Brain microvascular endothelial cell (primary cell): ENCODE measurements around the gene DGKA.
A peak's percentile ranks its signal among the peaks of the same experiment; 100 is the strongest.
"Not testable (repeated sequence)": the region's sequence is repeated elsewhere in the genome, so short reads cannot be mapped to it uniquely, and the experiment has no call there.

Source experiments
- DNase-seq: peaks from one replicate; pipeline ENCODE4 v3.0.0-alpha.2; 2020
- H3K27ac ChIP-seq: fragments of 250-450 bp; sonication (Bioruptor Pico); 2 replicates; pipeline ENCODE4 v1.5.1; 2020; ENCODE audit warnings: mild to moderate bottlenecking, moderate library complexity
- H3K27me3 ChIP-seq: fragments of 250-450 bp; sonication (Bioruptor Pico); replicated peaks from 2 replicates; pipeline ENCODE4 v1.5.1; 2020; ENCODE audit warnings: mild to moderate bottlenecking
- H3K36me3 ChIP-seq: fragments of 250-450 bp; sonication (Bioruptor Pico); replicated peaks from 2 replicates; pipeline ENCODE4 v1.5.1; 2020; ENCODE audit warnings: mild to moderate bottlenecking
- H3K4me3 ChIP-seq: 2 replicates; pipeline ENCODE4 v1.5.1; 2011; ENCODE audit warnings: low read depth, mild to moderate bottlenecking, control low read depth, low read length, moderate library complexity
- CTCF ChIP-seq: IDR thresholded peaks from 2 replicates; pipeline ENCODE4 v1.5.1; 2011; ENCODE audit warnings: low read depth, mild to moderate bottlenecking, moderate library complexity, low read length, control low read depth, inconsistent platforms; ENCODE audit errors: missing control alignments
- in situ Hi-C: cut with HindIII; loops from 2 replicates; pipeline ENCODE4 v1.10.0; 2017; ENCODE audit warnings: low sequenced_read_pairs, low pct_ligation_motif_present

DGKA gene

GRCh38 chr12:55979069-55979468 is 48.1 kb downstream of the DGKA start:
- no peak for TF ChIP-seq CTCF
- Histone ChIP-seq H3K27me3 (no peaks in the 10 kb centered on the region), H3K27ac (no peak overlapping the region), H3K36me3 (peaks cover 24% of the 10 kb centered on the region), H3K4me3 (no peak overlapping the region)
- in situ Hi-C loops, result no loop called here
- no peak for DNase-seq

- in situ Hi-C loops, H3K27me3 ChIP-seq, H3K27ac ChIP-seq, H3K4me3 ChIP-seq: not testable (repeated sequence)
- peak; percentile 25 for DNase-seq
- peaks cover 39% of the 10 kb centered on the region for H3K36me3 ChIP-seq
Observed at GRCh38 chr12:55981882-55982281, 50.9 kb downstream of the DGKA start.

- no peak for DNase-seq
- no peaks in the 10 kb centered on the region for H3K27me3 ChIP-seq
- TF ChIP-seq CTCF, result no peak
- H3K27ac ChIP-seq, result no peak overlapping the region
- in situ Hi-C loops, result no loop called here
- H3K4me3 ChIP-seq, result no peak overlapping the region
- H3K36me3 ChIP-seq, result peaks cover 44% of the 10 kb centered on the region
Observed at GRCh38 chr12:55982319-55982936, 51.5 kb downstream of the DGKA start.

GRCh38 chr12:55983232-55983842 is 52.4 kb downstream of the DGKA start:
- TF ChIP-seq CTCF, result no peak
- Histone ChIP-seq H3K36me3 (peaks cover 51% of the 10 kb centered on the region), H3K27ac (no peak overlapping the region)

GRCh38 chr12:55984861-55985260 is 53.9 kb downstream of the DGKA start:
- DNase-seq, result no peak
- Histone ChIP-seq H3K4me3 (no peak overlapping the region), H3K36me3 (peaks cover 55% of the 10 kb centered on the region), H3K27ac (no peak overlapping the region), H3K27me3 (no peaks in the 10 kb centered on the region)
- in situ Hi-C loops, result no loop called here
- TF ChIP-seq CTCF, result no peak

More at GRCh38 chr12:55983232-55983842, 52.4 kb downstream of the DGKA start:
- Histone ChIP-seq H3K27me3 (no peaks in the 10 kb centered on the region), H3K4me3 (no peak overlapping the region)
- in situ Hi-C loops, result no loop called here
- DNase-seq, result no peak

- in situ Hi-C loops, result no loop called here
- DNase-seq, result no peak
- Histone ChIP-seq H3K4me3 (no peak overlapping the region), H3K27me3 (no peaks in the 10 kb centered on the region), H3K36me3 (peaks cover 57% of the 10 kb centered on the region), H3K27ac (no peak overlapping the region)
- TF ChIP-seq CTCF, result no peak
Observed at GRCh38 chr12:55985341-55985740, 54.4 kb downstream of the DGKA start.

GRCh38 chr12:55985976-55986375 is 55.0 kb downstream of the DGKA start:
- peaks cover 57% of the 10 kb centered on the region for H3K36me3 ChIP-seq
- H3K27ac ChIP-seq, H3K27me3 ChIP-seq, in situ Hi-C loops, DNase-seq, H3K4me3 ChIP-seq: not testable (repeated sequence)
